OCI-LY1 (cell line): ENCODE data around the gene MAB21L4.

Experiments used
- EZH2 ChIP-seq: fragments of 200-600 bp; sonication (generic), shearing (Covaris generic); IDR thresholded peaks from 2 replicates; pipeline ENCODE4 v1.8.0; 2017; ENCODE audit warnings: borderline replicate concordance, mixed run types, mild to moderate bottlenecking, antibody characterized with exemption, low read length, moderate library complexity, mixed read lengths
- TF ChIP-seq, protein P1 (sequence below): fragments of 200-600 bp; sonication (generic), shearing (Covaris generic); IDR thresholded peaks from 2 replicates; pipeline ENCODE4 v1.5.1; 2017; ENCODE audit warnings: mild to moderate bottlenecking, antibody characterized with exemption, low read length, moderate library complexity, mixed read lengths

DNA sequence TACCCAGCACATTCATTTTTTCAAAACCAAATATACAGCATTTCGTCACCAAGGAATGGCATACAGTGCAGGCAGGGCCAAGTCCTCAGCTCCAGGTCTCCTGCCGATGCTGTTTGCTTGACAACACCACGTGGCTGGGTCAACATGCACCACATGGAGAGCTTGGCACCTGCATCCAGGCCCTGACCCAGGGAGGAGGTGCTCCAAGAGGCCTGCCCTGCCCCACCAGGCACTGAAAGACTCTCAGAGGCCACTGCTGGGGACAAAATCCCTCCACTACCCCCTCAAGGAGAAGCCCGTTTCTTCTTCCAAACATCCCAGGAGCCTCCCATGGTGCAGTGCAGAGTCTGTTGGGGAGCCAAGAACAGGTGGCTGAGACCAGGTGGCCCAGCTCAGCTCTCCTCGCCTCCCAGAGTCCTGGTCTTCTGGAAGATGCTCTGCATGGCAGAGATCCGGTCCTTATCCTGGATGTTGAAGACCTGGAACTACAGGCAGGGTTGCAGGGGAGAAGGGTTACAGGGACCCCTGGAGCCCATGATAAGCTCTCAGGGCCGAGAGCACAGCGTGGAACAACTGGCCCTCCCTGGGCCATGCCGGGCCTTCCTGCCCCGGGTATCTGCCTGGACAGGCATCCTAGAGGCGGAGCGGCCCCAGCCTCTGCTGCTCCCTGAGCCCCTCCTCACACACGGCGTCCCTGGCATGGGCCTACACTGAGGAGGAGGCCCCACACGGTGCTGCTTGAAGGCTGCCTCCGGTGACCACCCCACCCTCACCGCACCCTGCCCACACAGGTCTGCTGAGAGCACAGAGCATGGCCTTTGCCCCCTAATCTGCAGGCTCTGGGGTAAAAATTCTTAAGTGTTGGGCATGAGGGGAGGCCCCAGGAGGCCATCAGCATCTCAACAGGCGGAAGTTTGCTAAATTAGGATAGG is 9.0 kb downstream of the MAB21L4 start:
- TF ChIP-seq, protein P1, sequence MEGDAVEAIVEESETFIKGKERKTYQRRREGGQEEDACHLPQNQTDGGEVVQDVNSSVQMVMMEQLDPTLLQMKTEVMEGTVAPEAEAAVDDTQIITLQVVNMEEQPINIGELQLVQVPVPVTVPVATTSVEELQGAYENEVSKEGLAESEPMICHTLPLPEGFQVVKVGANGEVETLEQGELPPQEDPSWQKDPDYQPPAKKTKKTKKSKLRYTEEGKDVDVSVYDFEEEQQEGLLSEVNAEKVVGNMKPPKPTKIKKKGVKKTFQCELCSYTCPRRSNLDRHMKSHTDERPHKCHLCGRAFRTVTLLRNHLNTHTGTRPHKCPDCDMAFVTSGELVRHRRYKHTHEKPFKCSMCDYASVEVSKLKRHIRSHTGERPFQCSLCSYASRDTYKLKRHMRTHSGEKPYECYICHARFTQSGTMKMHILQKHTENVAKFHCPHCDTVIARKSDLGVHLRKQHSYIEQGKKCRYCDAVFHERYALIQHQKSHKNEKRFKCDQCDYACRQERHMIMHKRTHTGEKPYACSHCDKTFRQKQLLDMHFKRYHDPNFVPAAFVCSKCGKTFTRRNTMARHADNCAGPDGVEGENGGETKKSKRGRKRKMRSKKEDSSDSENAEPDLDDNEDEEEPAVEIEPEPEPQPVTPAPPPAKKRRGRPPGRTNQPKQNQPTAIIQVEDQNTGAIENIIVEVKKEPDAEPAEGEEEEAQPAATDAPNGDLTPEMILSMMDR = no peak
- no peak for TF ChIP-seq EZH2
